ENCODE measurements around the gene COG5.
"Not testable (repeated sequence)": the region's sequence is repeated elsewhere in the genome, so short reads cannot be mapped to it uniquely, and the experiment has no call there.

COG5 gene

GRCh38 chr7:107224374-107225223 lies 339.1 kb downstream of the COG5 start:
- H3K4me3 ChIP-seq (ENCODE audit: low read depth in 1 of 2, low read length in 1 of 2), result no peak overlapping the region
- no peaks in the 10 kb centered on the region for H3K4me1 ChIP-seq (ENCODE audit: control insufficient read depth in 1 of 2, insufficient read depth in 1 of 2, low read depth in 1 of 2, low read length in 1 of 2)
- H3K36me3 ChIP-seq, result peaks cover 12% of the 10 kb centered on the region
- no peak for TF ChIP-seq CTCF (IDR thresholded peaks at IDR 0.05)
- H3K27me3 ChIP-seq, result no peaks in the 10 kb centered on the region
- H3K9me3 ChIP-seq, result no peaks in the 10 kb centered on the region
- no peak overlapping the region for H3K27ac ChIP-seq

- not testable (repeated sequence) for H3K27ac ChIP-seq; H3K27me3 ChIP-seq; H3K36me3 ChIP-seq; H3K4me1 ChIP-seq (ENCODE audit: control insufficient read depth in 1 of 2, insufficient read depth in 1 of 2, low read depth in 1 of 2, low read length in 1 of 2); H3K4me3 ChIP-seq (ENCODE audit: low read depth in 1 of 2, low read length in 1 of 2); H3K9me3 ChIP-seq
These were observed 342.9 kb downstream of the COG5 start for GRCh38 chr7:107220806-107221205.

- Histone ChIP-seq H3K4me1 (ENCODE audit: control insufficient read depth in 1 of 2, insufficient read depth in 1 of 2, low read depth in 1 of 2, low read length in 1 of 2) (no peaks in the 10 kb centered on the region), H3K9me3 (no peaks in the 10 kb centered on the region), H3K4me3 (ENCODE audit: low read depth in 1 of 2, low read length in 1 of 2) (no peak overlapping the region), H3K27me3 (no peaks in the 10 kb centered on the region), H3K27ac (no peak overlapping the region), H3K36me3 (no peaks in the 10 kb centered on the region)
- TF ChIP-seq CTCF (IDR thresholded peaks at IDR 0.05), result no peak
These were observed 343.4 kb downstream of the COG5 start for GRCh38 chr7:107220356-107220755.

- Histone ChIP-seq H3K27me3 (no peaks in the 10 kb centered on the region), H3K36me3 (no peaks in the 10 kb centered on the region), H3K27ac (no peak overlapping the region), H3K9me3 (no peaks in the 10 kb centered on the region), H3K4me1 (ENCODE audit: control insufficient read depth in 1 of 2, insufficient read depth in 1 of 2, low read depth in 1 of 2, low read length in 1 of 2) (no peaks in the 10 kb centered on the region), H3K4me3 (ENCODE audit: low read depth in 1 of 2, low read length in 1 of 2) (no peak overlapping the region)
- no peak for TF ChIP-seq CTCF (IDR thresholded peaks at IDR 0.05)
These were observed 344.0 kb downstream of the COG5 start for GRCh38 chr7:107219563-107220244.

- no peak overlapping the region for H3K4me3 ChIP-seq (ENCODE audit: low read depth in 1 of 2, low read length in 1 of 2)
These were observed 349.8 kb downstream of the COG5 start for GRCh38 chr7:107213945-107214344.

More at GRCh38 chr7:107213945-107214344, 349.8 kb downstream of the COG5 start:
- no peaks in the 10 kb centered on the region for H3K27me3 ChIP-seq
- H3K4me1 ChIP-seq (ENCODE audit: control insufficient read depth in 1 of 2, insufficient read depth in 1 of 2, low read depth in 1 of 2, low read length in 1 of 2), result no peaks in the 10 kb centered on the region
- no peaks in the 10 kb centered on the region for H3K9me3 ChIP-seq
- no peak overlapping the region for H3K27ac ChIP-seq
- no peak for TF ChIP-seq CTCF (IDR thresholded peaks at IDR 0.05)
- H3K36me3 ChIP-seq, result peaks cover 17% of the 10 kb centered on the region

Measured in neutrophil (primary cell).